GM06990 (cell line): ENCODE data around the gene PTPRE.

ENCODE experiments used
- DNase-seq: peaks from one replicate; pipeline ENCODE4 v3.0.0-alpha.2; 2011; ENCODE audit not compliant: insufficient read length; ENCODE audit errors: extremely low read depth
- H3K27me3 ChIP-seq: replicated peaks from 2 replicates; pipeline ENCODE4 v1.6.0; 2011; ENCODE audit warnings: low read length; ENCODE audit not compliant: control insufficient read depth, insufficient read depth
- H3K36me3 ChIP-seq: 2 replicates; pipeline ENCODE4 v1.5.1; 2011; ENCODE audit warnings: low read length; ENCODE audit not compliant: control insufficient read depth, insufficient read depth
- H3K4me3 ChIP-seq: replicated peaks from 2 replicates; pipeline ENCODE4 v1.5.1; 2011; ENCODE audit warnings: low read depth, mild to moderate bottlenecking, control low read depth, low read length
- CTCF ChIP-seq: IDR thresholded peaks from 2 replicates; pipeline ENCODE4 v1.5.1; 2011; ENCODE audit warnings: low read length, control low read depth, mild to moderate bottlenecking, inconsistent platforms; ENCODE audit not compliant: insufficient read depth, poor library complexity, severe bottlenecking

PTPRE gene

DNA sequence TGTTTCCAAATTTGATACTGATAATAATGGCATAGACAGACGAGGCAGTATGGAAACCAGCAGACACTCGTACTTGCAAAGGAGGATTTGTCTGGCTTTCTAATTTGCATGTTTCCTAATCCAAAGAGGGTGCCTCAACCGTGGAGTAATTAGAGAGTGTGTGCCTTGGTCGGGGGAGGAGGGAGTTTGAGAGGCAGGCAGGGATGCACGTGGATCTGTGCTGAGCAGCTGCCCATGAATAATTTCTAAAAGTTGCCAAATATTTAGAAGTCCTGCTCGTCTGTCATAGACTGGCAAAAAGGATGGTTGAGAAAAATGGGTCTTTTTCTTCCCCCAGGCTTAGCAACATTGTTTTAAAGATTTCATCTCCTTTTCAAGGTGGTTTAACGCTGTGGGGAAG is 69.4 kb downstream of the PTPRE start:
- Histone ChIP-seq H3K36me3 (no peaks in the 10 kb centered on the region), H3K27me3 (no peaks in the 10 kb centered on the region; the same call in 1 of the 2 replicates), H3K4me3 (no peak overlapping the region)
- no peak for DNase-seq
- TF ChIP-seq CTCF, result no peak

- no peak for DNase-seq
- no peak for TF ChIP-seq CTCF
- Histone ChIP-seq H3K36me3 (no peaks in the 10 kb centered on the region), H3K27me3 (no peaks in the 10 kb centered on the region; the same call in 1 of the 2 replicates), H3K4me3 (no peak overlapping the region)
Observed at GRCh38 chr10:127976701-127977356, 69.9 kb downstream of the PTPRE start.

DNA sequence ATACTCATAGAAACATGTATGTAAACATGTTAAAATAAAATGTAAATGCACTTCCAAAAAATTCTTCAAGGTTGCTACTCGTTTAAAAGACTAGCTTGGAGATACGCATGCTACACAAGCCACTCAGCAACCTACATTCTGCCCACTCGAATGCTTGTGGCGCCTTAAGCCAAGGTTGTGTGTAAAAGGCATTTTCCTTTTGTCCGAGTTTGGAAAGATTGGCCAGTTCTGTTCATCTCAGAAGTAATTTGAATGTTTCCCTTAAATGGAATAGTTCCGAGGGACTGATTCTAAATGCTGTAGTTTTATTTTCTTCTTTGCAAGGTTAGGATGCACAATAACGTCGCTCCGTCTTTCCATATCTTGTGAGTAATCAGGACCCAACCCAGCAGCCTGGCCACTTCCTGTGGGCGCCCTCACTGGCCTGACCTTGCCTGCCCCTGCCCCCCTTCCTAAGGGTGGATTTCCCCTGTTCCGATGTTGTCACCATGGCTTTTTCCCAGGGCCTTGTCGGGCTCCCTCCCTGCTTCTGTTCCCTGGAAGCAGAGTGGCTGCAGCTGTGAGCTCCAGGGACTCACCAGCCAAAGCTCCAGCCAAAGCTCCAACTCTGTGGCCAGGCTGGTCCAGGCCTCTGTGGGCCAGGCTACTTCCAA is 70.6 kb downstream of the PTPRE start:
- H3K4me3 ChIP-seq, result no peak overlapping the region
- no peak for TF ChIP-seq CTCF
- DNase-seq, result no peak
- no peaks in the 10 kb centered on the region; the same call in 1 of the 2 replicates for H3K27me3 ChIP-seq
- H3K36me3 ChIP-seq, result no peaks in the 10 kb centered on the region

GRCh38 chr10:127978481-127978880 is 71.6 kb downstream of the PTPRE start:
- no peaks in the 10 kb centered on the region for H3K36me3 ChIP-seq
- no peak for TF ChIP-seq CTCF
- no peaks in the 10 kb centered on the region; the same call in 1 of the 2 replicates for H3K27me3 ChIP-seq
- no peak overlapping the region for H3K4me3 ChIP-seq
- no peak for DNase-seq

- no peaks in the 10 kb centered on the region; the same call in 1 of the 2 replicates for H3K27me3 ChIP-seq
- no peak overlapping the region for H3K4me3 ChIP-seq
- H3K36me3 ChIP-seq, result no peaks in the 10 kb centered on the region
- TF ChIP-seq CTCF, result no peak
- no peak for DNase-seq
Observed at GRCh38 chr10:127979045-127979444, 72.1 kb downstream of the PTPRE start.
